T-helper 2 cell treated with Interferon-gamma antibody and Interleukin-4, amounts not matched to agents 5 μg/mL and 100 μg/mL, for 36 hours (primary cell): ENCODE measurements around the gene TTI1.

Experiments used
- DNase-seq: peaks from one replicate; pipeline ENCODE4 v3.0.0; 2021; ENCODE audit warnings: low spot score
- H3K27ac Mint-ChIP-seq: one replicate; pipeline ENCODE4 v1.8.0; 2021; ENCODE audit warnings: mild to moderate bottlenecking, mixed read lengths
- H3K27me3 Mint-ChIP-seq: one replicate; pipeline ENCODE4 v1.8.0; 2021; ENCODE audit warnings: low read depth, mixed read lengths
- H3K36me3 Mint-ChIP-seq: one replicate; pipeline ENCODE4 v1.8.0; 2021; ENCODE audit warnings: low read depth, mixed read lengths
- H3K4me1 Mint-ChIP-seq: one replicate; pipeline ENCODE4 v1.8.0; 2021; ENCODE audit warnings: low read depth, mixed read lengths
- H3K4me3 Mint-ChIP-seq: one replicate; pipeline ENCODE4 v1.8.0; 2022; ENCODE audit warnings: mild to moderate bottlenecking, moderate library complexity, mixed read lengths
- H3K9me3 Mint-ChIP-seq: one replicate; pipeline ENCODE4 v1.8.0; 2021; ENCODE audit warnings: mixed read lengths

TTI1 gene

GRCh38 chr20:38033330-38034107, at the start of gene TTI1, which contains the start of gene RPRD1B:
Gene TTI1 (minus strand): TSS chr20:38033456. CDS start chr20:38013816, 19,640 bp downstream.
Gene RPRD1B (plus strand): TSS chr20:38033746. CDS start chr20:38033948, 202 bp downstream.
- DNase-seq: peak; percentile 91
- H3K36me3 Mint-ChIP-seq: peaks cover 25% of the 10 kb centered on the region
- no peaks in the 10 kb centered on the region for H3K9me3 Mint-ChIP-seq
- peak within 1 kb of the TSS; percentile 99 for H3K27ac Mint-ChIP-seq
- H3K27me3 Mint-ChIP-seq: no peaks in the 10 kb centered on the region
- H3K4me1 Mint-ChIP-seq: peaks cover 52% of the 10 kb centered on the region
- H3K4me3 Mint-ChIP-seq: peak within 1 kb of the TSS; percentile 98

- no peaks in the 10 kb centered on the region for H3K4me1 Mint-ChIP-seq
- no peak overlapping the region for H3K4me3 Mint-ChIP-seq
- no peak overlapping the region for H3K27ac Mint-ChIP-seq
- H3K9me3 Mint-ChIP-seq: no peaks in the 10 kb centered on the region
- H3K36me3 Mint-ChIP-seq: peaks cover 45% of the 10 kb centered on the region
- H3K27me3 Mint-ChIP-seq: no peaks in the 10 kb centered on the region
- no peak for DNase-seq
Measured at GRCh38 chr20:38082894-38083293, 49.6 kb upstream of the TTI1 start.

- no peak overlapping the region for H3K4me3 Mint-ChIP-seq
- H3K36me3 Mint-ChIP-seq: peaks cover 44% of the 10 kb centered on the region
- no peaks in the 10 kb centered on the region for H3K4me1 Mint-ChIP-seq
- DNase-seq: no peak
- H3K9me3 Mint-ChIP-seq: no peaks in the 10 kb centered on the region
- no peaks in the 10 kb centered on the region for H3K27me3 Mint-ChIP-seq
- no peak overlapping the region for H3K27ac Mint-ChIP-seq
Measured at GRCh38 chr20:38081575-38081974, 48.3 kb upstream of the TTI1 start.

GRCh38 chr20:38079353-38079752, 46.1 kb upstream of the TTI1 start:
- Mint-ChIP-seq H3K27ac (no peak overlapping the region), H3K27me3 (no peaks in the 10 kb centered on the region), H3K9me3 (no peaks in the 10 kb centered on the region), H3K4me1 (no peaks in the 10 kb centered on the region), H3K36me3 (peaks cover 50% of the 10 kb centered on the region), H3K4me3 (no peak overlapping the region)
- no peak for DNase-seq

- no peak for DNase-seq
- H3K9me3 Mint-ChIP-seq: no peaks in the 10 kb centered on the region
- H3K27me3 Mint-ChIP-seq: no peaks in the 10 kb centered on the region
- peaks cover 3% of the 10 kb centered on the region for H3K4me1 Mint-ChIP-seq
- H3K36me3 Mint-ChIP-seq: peaks cover 55% of the 10 kb centered on the region
- no peak overlapping the region for H3K4me3 Mint-ChIP-seq
- no peak overlapping the region for H3K27ac Mint-ChIP-seq
Measured at GRCh38 chr20:38078084-38078483, 44.8 kb upstream of the TTI1 start.

GRCh38 chr20:38076548-38076947, 43.3 kb upstream of the TTI1 start:
- no peak for DNase-seq

GRCh38 chr20:38075161-38075998, 42.1 kb upstream of the TTI1 start:
- no peak for DNase-seq
- no peak overlapping the region for H3K4me3 Mint-ChIP-seq
- H3K27me3 Mint-ChIP-seq: no peaks in the 10 kb centered on the region
- peaks cover 65% of the 10 kb centered on the region for H3K36me3 Mint-ChIP-seq
- peaks cover 3% of the 10 kb centered on the region for H3K4me1 Mint-ChIP-seq
- H3K27ac Mint-ChIP-seq: no peak overlapping the region
- no peaks in the 10 kb centered on the region for H3K9me3 Mint-ChIP-seq

More at GRCh38 chr20:38076548-38076947, 43.3 kb upstream of the TTI1 start:
- no peaks in the 10 kb centered on the region for H3K9me3 Mint-ChIP-seq
- H3K27ac Mint-ChIP-seq: no peak overlapping the region
- peaks cover 62% of the 10 kb centered on the region for H3K36me3 Mint-ChIP-seq
- peaks cover 3% of the 10 kb centered on the region for H3K4me1 Mint-ChIP-seq
- no peak overlapping the region for H3K4me3 Mint-ChIP-seq
- no peaks in the 10 kb centered on the region for H3K27me3 Mint-ChIP-seq

GRCh38 chr20:38073307-38074071, 40.2 kb upstream of the TTI1 start:
- Mint-ChIP-seq H3K4me1 (peaks cover 3% of the 10 kb centered on the region), H3K4me3 (no peak overlapping the region), H3K27ac (no peak overlapping the region), H3K27me3 (no peaks in the 10 kb centered on the region), H3K36me3 (peaks cover 60% of the 10 kb centered on the region), H3K9me3 (no peaks in the 10 kb centered on the region)
- no peak for DNase-seq

- peaks cover 56% of the 10 kb centered on the region for H3K36me3 Mint-ChIP-seq
- H3K4me3 Mint-ChIP-seq: no peak overlapping the region
- H3K27ac Mint-ChIP-seq: no peak overlapping the region
- DNase-seq: no peak
- no peaks in the 10 kb centered on the region for H3K9me3 Mint-ChIP-seq
- peaks cover 3% of the 10 kb centered on the region for H3K4me1 Mint-ChIP-seq
- no peaks in the 10 kb centered on the region for H3K27me3 Mint-ChIP-seq
Measured at GRCh38 chr20:38072898-38073297, 39.6 kb upstream of the TTI1 start.

- Mint-ChIP-seq H3K9me3 (no peaks in the 10 kb centered on the region), H3K27me3 (no peaks in the 10 kb centered on the region), H3K4me3 (no peak overlapping the region), H3K27ac (no peak overlapping the region), H3K36me3 (peaks cover 55% of the 10 kb centered on the region), H3K4me1 (no peaks in the 10 kb centered on the region)
- no peak for DNase-seq
Measured at GRCh38 chr20:38067717-38068365, 34.6 kb upstream of the TTI1 start.

- DNase-seq: no peak
- Mint-ChIP-seq H3K27me3 (no peaks in the 10 kb centered on the region), H3K27ac (no peak overlapping the region), H3K4me1 (no peaks in the 10 kb centered on the region), H3K36me3 (peaks cover 49% of the 10 kb centered on the region), H3K4me3 (no peak overlapping the region), H3K9me3 (no peaks in the 10 kb centered on the region)
Measured at GRCh38 chr20:38066969-38067716, 33.9 kb upstream of the TTI1 start.

GRCh38 chr20:38065764-38066375, 32.6 kb upstream of the TTI1 start:
- H3K4me3 Mint-ChIP-seq: no peak overlapping the region
- no peaks in the 10 kb centered on the region for H3K9me3 Mint-ChIP-seq
- H3K36me3 Mint-ChIP-seq: peaks cover 39% of the 10 kb centered on the region
- H3K27ac Mint-ChIP-seq: no peak overlapping the region
- no peak for DNase-seq
- no peaks in the 10 kb centered on the region for H3K27me3 Mint-ChIP-seq
- no peaks in the 10 kb centered on the region for H3K4me1 Mint-ChIP-seq
